WTC11 (cell line): ENCODE measurements around the gene ENC1. TPM values are rescaled to one million over a fixed set of nuclear protein-coding genes. Genes with fewer than 3 reads are reported as not detected.

Experiments used
- ATAC-seq: fragments of 200-7000 bp; cut with Tn5 transposase; 2 replicates; pipeline ENCODE4 v1.10.0; 2021; ENCODE audit warnings: mild to moderate bottlenecking, moderate library complexity
- CTCF ChIA-PET: fragments of 300-600 bp; sonication (Branson Sonifier 250); formaldehyde crosslinking; loops from one replicate; lab custom pipeline; 2021; ENCODE audit warnings: antibody characterized with exemption; lab: Charles Lee
- POLR2A ChIA-PET: fragments of 350-600 bp; sonication (Branson Sonifier 250); formaldehyde crosslinking; loops from one replicate; lab custom pipeline; 2021; ENCODE audit warnings: antibody characterized with exemption; lab: Charles Lee
- DNase-seq: peaks from one replicate; pipeline ENCODE4 v3.0.0; 2021; ENCODE audit warnings: low spot score
- H3K27ac Mint-ChIP-seq: 2 replicates; pipeline ENCODE4 v1.8.0; 2021; ENCODE audit warnings: mixed read lengths
- H3K27me3 Mint-ChIP-seq: 2 replicates; pipeline ENCODE4 v1.8.0; 2021; ENCODE audit warnings: low read depth, mild to moderate bottlenecking, moderate library complexity, mixed read lengths
- H3K36me3 Mint-ChIP-seq: 2 replicates; pipeline ENCODE4 v1.8.0; 2021; ENCODE audit warnings: mixed read lengths
- H3K4me1 Mint-ChIP-seq: 2 replicates; pipeline ENCODE4 v1.8.0; 2022; ENCODE audit warnings: mixed read lengths
- H3K4me3 Mint-ChIP-seq: 2 replicates; pipeline ENCODE4 v1.8.0; 2021; ENCODE audit warnings: mild to moderate bottlenecking, moderate library complexity, mixed read lengths
- H3K9me3 Mint-ChIP-seq: 2 replicates; pipeline ENCODE4 v1.8.0; 2021; ENCODE audit warnings: mixed read lengths
- ATF2 ChIP-seq: sonication (generic); formaldehyde crosslinking; IDR thresholded peaks from 2 replicates; pipeline ENCODE4 v1.8.1; 2022; ENCODE audit warnings: low read depth, missing genetic modification reagents, borderline replicate concordance
- CREB1 ChIP-seq: sonication (generic); formaldehyde crosslinking; IDR thresholded peaks from 2 replicates; pipeline ENCODE4 v1.8.0; 2023; ENCODE audit warnings: mild to moderate bottlenecking, missing genetic modification reagents
- CREM ChIP-seq: sonication (generic); formaldehyde crosslinking; IDR thresholded peaks from 2 replicates; pipeline ENCODE4 v1.8.1; 2022; ENCODE audit warnings: mild to moderate bottlenecking, missing genetic modification reagents, moderate library complexity
- CTCF ChIP-seq: fragments of 200-600 bp; IDR thresholded peaks from 2 replicates; pipeline ENCODE4 v1.8.0; 2022; ENCODE audit warnings: antibody characterized with exemption
- ESRRA ChIP-seq: sonication (generic); formaldehyde crosslinking; IDR thresholded peaks from 2 replicates; pipeline ENCODE4 v1.8.1; 2022; ENCODE audit warnings: mild to moderate bottlenecking, missing genetic modification reagents, borderline replicate concordance
- FOXK1 ChIP-seq: sonication (generic); formaldehyde crosslinking; IDR thresholded peaks from 2 replicates; pipeline ENCODE4 v1.8.0; 2022; ENCODE audit warnings: mild to moderate bottlenecking, moderate library complexity, missing genetic modification reagents
- FOXP1 ChIP-seq: sonication (generic); formaldehyde crosslinking; IDR thresholded peaks from 2 replicates; pipeline ENCODE4 v1.8.0; 2022; ENCODE audit warnings: missing genetic modification reagents, mild to moderate bottlenecking, moderate library complexity, borderline replicate concordance
- GTF2I ChIP-seq: fragments of 250-450 bp; sonication (Bioruptor Pico); conservative IDR thresholded peaks from 2 replicates; pipeline ENCODE4 v1.4.0; 2021; ENCODE audit warnings: mild to moderate bottlenecking
- JUN ChIP-seq: sonication (generic); formaldehyde crosslinking; IDR thresholded peaks from 2 replicates; pipeline ENCODE4 v1.8.0; 2023; ENCODE audit warnings: mild to moderate bottlenecking, missing genetic modification reagents
- KAT7 ChIP-seq: sonication (generic); formaldehyde crosslinking; IDR thresholded peaks from 2 replicates; pipeline ENCODE4 v1.8.1; 2023; ENCODE audit warnings: missing genetic modification reagents, mild to moderate bottlenecking, borderline replicate concordance
- MYBL2 ChIP-seq: sonication (generic); formaldehyde crosslinking; IDR thresholded peaks from 2 replicates; pipeline ENCODE4 v1.8.1; 2023; ENCODE audit warnings: mild to moderate bottlenecking, moderate library complexity, missing genetic modification reagents
- PREB ChIP-seq: sonication (generic); formaldehyde crosslinking; IDR thresholded peaks from 2 replicates; pipeline ENCODE4 v1.8.1; 2022; ENCODE audit warnings: mild to moderate bottlenecking, missing genetic modification reagents, moderate library complexity, borderline replicate concordance
- SMAD4 ChIP-seq: sonication (generic); formaldehyde crosslinking; IDR thresholded peaks from 2 replicates; pipeline ENCODE4 v1.8.0; 2022; ENCODE audit warnings: mild to moderate bottlenecking, missing genetic modification reagents
- SOX15 ChIP-seq: fragments of 250-450 bp; sonication (Bioruptor Pico); IDR thresholded peaks from 2 replicates; pipeline ENCODE4 v1.9.0; 2021; ENCODE audit warnings: mild to moderate bottlenecking
- STAT6 ChIP-seq: sonication (generic); formaldehyde crosslinking; conservative IDR thresholded peaks from 2 replicates; pipeline ENCODE4 v1.8.1; 2023; ENCODE audit warnings: mild to moderate bottlenecking, low read depth, missing genetic modification reagents, moderate library complexity
- TEAD1 ChIP-seq: sonication (generic); formaldehyde crosslinking; IDR thresholded peaks from 2 replicates; pipeline ENCODE4 v1.8.0; 2022; ENCODE audit warnings: mild to moderate bottlenecking, missing genetic modification reagents
- ZBTB21 ChIP-seq: sonication (generic); formaldehyde crosslinking; IDR thresholded peaks from 2 replicates; pipeline ENCODE4 v1.8.1; 2023; ENCODE audit warnings: mild to moderate bottlenecking, missing genetic modification reagents, borderline replicate concordance
- ZMAT4 ChIP-seq: fragments of 250-450 bp; sonication (Bioruptor Pico); IDR thresholded peaks from 2 replicates; pipeline ENCODE4 v1.9.0; 2021; ENCODE audit warnings: mild to moderate bottlenecking
- ZNF121 ChIP-seq: sonication (generic); formaldehyde crosslinking; IDR thresholded peaks from 2 replicates; pipeline ENCODE4 v1.8.0; 2023; ENCODE audit warnings: missing genetic modification reagents
- ZNF396 ChIP-seq: fragments of 250-450 bp; sonication (Bioruptor Pico); IDR thresholded peaks from 2 replicates; pipeline ENCODE4 v1.8.0; 2021; ENCODE audit warnings: mild to moderate bottlenecking, moderate library complexity, borderline replicate concordance
- ZNF416 ChIP-seq: fragments of 250-450 bp; sonication (Bioruptor Pico); IDR thresholded peaks from 2 replicates; pipeline ENCODE4 v1.9.0; 2021; ENCODE audit warnings: mild to moderate bottlenecking, inconsistent platforms
- total RNA-seq: library from RNA; stranded (reverse); gene quantifications from 3 replicates; pipeline ENCODE4 v1.2.3, GENCODE V29; 2021
- TF ChIP-seq, protein P1 (sequence below): sonication (generic); formaldehyde crosslinking; IDR thresholded peaks from 2 replicates; pipeline ENCODE4 v1.8.1; 2023; ENCODE audit warnings: mild to moderate bottlenecking, missing genetic modification reagents
- TF ChIP-seq, protein P2 (sequence below): sonication (generic); formaldehyde crosslinking; IDR thresholded peaks from 2 replicates; pipeline ENCODE4 v1.8.1; 2022; ENCODE audit warnings: mild to moderate bottlenecking, moderate library complexity, missing genetic modification reagents
- TF ChIP-seq, protein P3 (sequence below): sonication (generic); formaldehyde crosslinking; IDR thresholded peaks from 2 replicates; pipeline ENCODE4 v1.8.1; 2023; ENCODE audit warnings: mild to moderate bottlenecking, missing genetic modification reagents

ENC1 gene
- total RNA-seq, 1 experiment from 2014 or later = 18.3 TPM

GRCh38 chr5:74639807-74640449 is 600 bp downstream of the ENC1 start:
- Mint-ChIP-seq H3K4me3 (peak overlapping the region; percentile 87), H3K4me1 (peaks cover 38% of the 10 kb centered on the region), H3K27me3 (peaks cover 34% of the 10 kb centered on the region), H3K9me3 (no peaks in the 10 kb centered on the region), H3K27ac (no peak overlapping the region), H3K36me3 (peaks cover 12% of the 10 kb centered on the region)
- ChIA-PET POLR2A (interaction anchor here (0.6 to 1.7 kb wide), 8 partner anchors 9 to 245 kb away, joined by 3 to 8 read pairs (median 4); no protein-coding TSS in a partner anchor), CTCF (interaction anchor here (1.0 to 3.8 kb wide), 16 partner anchors 9 to 655 kb away, joined by 3 to 22 read pairs (median 4); no protein-coding TSS in a partner anchor)
- ATAC-seq = peak; percentile 10
- DNase-seq = peak; percentile 67
- TF ChIP-seq, protein P1, sequence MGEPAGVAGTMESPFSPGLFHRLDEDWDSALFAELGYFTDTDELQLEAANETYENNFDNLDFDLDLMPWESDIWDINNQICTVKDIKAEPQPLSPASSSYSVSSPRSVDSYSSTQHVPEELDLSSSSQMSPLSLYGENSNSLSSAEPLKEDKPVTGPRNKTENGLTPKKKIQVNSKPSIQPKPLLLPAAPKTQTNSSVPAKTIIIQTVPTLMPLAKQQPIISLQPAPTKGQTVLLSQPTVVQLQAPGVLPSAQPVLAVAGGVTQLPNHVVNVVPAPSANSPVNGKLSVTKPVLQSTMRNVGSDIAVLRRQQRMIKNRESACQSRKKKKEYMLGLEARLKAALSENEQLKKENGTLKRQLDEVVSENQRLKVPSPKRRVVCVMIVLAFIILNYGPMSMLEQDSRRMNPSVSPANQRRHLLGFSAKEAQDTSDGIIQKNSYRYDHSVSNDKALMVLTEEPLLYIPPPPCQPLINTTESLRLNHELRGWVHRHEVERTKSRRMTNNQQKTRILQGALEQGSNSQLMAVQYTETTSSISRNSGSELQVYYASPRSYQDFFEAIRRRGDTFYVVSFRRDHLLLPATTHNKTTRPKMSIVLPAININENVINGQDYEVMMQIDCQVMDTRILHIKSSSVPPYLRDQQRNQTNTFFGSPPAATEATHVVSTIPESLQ (CRISPR knock-in tag) = no peak
- no peak for TF ChIP-seq ZMAT4
- no peak for TF ChIP-seq ZNF416 (CRISPR knock-in tag)
- TF ChIP-seq SMAD4 (CRISPR knock-in tag) = no peak
- no peak; the same call in 1 of the 2 replicates for TF ChIP-seq JUN (CRISPR knock-in tag)
- TF ChIP-seq CTCF = no peak
- TF ChIP-seq PREB = no peak
- TF ChIP-seq ESRRA (CRISPR knock-in tag) = no peak
- TF ChIP-seq TEAD1 (CRISPR knock-in tag) = no peak; the same call in 1 of the 2 replicates
- no peak for TF ChIP-seq ATF2 (CRISPR knock-in tag)
- TF ChIP-seq, protein P2, sequence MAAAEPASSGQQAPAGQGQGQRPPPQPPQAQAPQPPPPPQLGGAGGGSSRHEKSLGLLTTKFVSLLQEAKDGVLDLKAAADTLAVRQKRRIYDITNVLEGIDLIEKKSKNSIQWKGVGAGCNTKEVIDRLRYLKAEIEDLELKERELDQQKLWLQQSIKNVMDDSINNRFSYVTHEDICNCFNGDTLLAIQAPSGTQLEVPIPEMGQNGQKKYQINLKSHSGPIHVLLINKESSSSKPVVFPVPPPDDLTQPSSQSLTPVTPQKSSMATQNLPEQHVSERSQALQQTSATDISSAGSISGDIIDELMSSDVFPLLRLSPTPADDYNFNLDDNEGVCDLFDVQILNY (CRISPR knock-in tag) = no peak
- TF ChIP-seq GTF2I = no peak
- TF ChIP-seq ZBTB21 (CRISPR knock-in tag) = no peak
- TF ChIP-seq SOX15 (CRISPR knock-in tag) = no peak
- no peak for TF ChIP-seq FOXP1
- no peak; the same call in 1 of the 2 replicates for TF ChIP-seq FOXK1 (CRISPR knock-in tag)
- TF ChIP-seq, protein P3, sequence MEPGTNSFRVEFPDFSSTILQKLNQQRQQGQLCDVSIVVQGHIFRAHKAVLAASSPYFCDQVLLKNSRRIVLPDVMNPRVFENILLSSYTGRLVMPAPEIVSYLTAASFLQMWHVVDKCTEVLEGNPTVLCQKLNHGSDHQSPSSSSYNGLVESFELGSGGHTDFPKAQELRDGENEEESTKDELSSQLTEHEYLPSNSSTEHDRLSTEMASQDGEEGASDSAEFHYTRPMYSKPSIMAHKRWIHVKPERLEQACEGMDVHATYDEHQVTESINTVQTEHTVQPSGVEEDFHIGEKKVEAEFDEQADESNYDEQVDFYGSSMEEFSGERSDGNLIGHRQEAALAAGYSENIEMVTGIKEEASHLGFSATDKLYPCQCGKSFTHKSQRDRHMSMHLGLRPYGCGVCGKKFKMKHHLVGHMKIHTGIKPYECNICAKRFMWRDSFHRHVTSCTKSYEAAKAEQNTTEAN (CRISPR knock-in tag) = 0 out of 2 replicates have a peak, but pooled peaks have one; percentile 6
- no peak for TF ChIP-seq ZNF396 (CRISPR knock-in tag)
- TF ChIP-seq ZNF121 (CRISPR knock-in tag) = no peak
- no peak; the same call in 1 of the 2 replicates for TF ChIP-seq CREM (CRISPR knock-in tag)
- 0 out of 2 replicates have a peak, but pooled peaks have one; percentile 85 for TF ChIP-seq KAT7 (CRISPR knock-in tag)
- TF ChIP-seq CREB1 = no peak
- TF ChIP-seq STAT6 (CRISPR knock-in tag) = peak; percentile 7; the same call in 1 of the 2 replicates
- TF ChIP-seq MYBL2 = no peak
